AG09309 (cell line): Measurements from ENCODE around the gene SLCO3A1.

ENCODE experiments used
- DNase-seq: peaks from one replicate; pipeline ENCODE4 v3.0.0-alpha.2; 2010; ENCODE audit warnings: low read depth
- H3K4me3 ChIP-seq: 2 replicates; pipeline ENCODE4 v1.5.1; 2011; ENCODE audit warnings: mild to moderate bottlenecking, low read depth, low read length, moderate library complexity; ENCODE audit not compliant: control insufficient read depth
- TF ChIP-seq, protein P1 (sequence below): IDR thresholded peaks from 2 replicates; pipeline ENCODE4 v1.5.1; 2011; ENCODE audit warnings: mild to moderate bottlenecking, low read depth, low read length, inconsistent platforms; ENCODE audit not compliant: insufficient read depth, control insufficient read depth; ENCODE audit errors: missing control alignments

The SLCO3A1 gene

DNA sequence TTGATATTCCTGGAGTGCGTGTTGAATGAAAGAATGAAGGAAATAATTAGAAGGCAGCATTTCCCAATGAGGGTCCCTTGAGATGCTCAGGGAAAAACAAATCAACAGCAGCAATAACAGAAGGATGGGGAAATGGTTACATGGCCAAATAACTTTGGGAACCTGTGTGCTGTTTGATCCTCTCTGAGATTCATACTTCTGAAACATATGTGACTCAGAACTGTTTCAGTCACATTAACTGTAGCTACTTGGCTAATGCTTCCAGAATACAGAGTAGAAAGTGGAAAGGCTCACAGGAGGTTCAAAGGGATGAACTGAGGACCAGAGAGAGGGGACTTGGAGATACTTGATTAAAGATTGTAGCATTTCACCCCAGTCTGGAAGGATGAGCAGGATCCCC, 258.2 kb downstream of the SLCO3A1 start:
- DNase-seq, result no peak
- no peak overlapping the region for H3K4me3 ChIP-seq
- TF ChIP-seq, protein P1, sequence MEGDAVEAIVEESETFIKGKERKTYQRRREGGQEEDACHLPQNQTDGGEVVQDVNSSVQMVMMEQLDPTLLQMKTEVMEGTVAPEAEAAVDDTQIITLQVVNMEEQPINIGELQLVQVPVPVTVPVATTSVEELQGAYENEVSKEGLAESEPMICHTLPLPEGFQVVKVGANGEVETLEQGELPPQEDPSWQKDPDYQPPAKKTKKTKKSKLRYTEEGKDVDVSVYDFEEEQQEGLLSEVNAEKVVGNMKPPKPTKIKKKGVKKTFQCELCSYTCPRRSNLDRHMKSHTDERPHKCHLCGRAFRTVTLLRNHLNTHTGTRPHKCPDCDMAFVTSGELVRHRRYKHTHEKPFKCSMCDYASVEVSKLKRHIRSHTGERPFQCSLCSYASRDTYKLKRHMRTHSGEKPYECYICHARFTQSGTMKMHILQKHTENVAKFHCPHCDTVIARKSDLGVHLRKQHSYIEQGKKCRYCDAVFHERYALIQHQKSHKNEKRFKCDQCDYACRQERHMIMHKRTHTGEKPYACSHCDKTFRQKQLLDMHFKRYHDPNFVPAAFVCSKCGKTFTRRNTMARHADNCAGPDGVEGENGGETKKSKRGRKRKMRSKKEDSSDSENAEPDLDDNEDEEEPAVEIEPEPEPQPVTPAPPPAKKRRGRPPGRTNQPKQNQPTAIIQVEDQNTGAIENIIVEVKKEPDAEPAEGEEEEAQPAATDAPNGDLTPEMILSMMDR, result no peak

DNA sequence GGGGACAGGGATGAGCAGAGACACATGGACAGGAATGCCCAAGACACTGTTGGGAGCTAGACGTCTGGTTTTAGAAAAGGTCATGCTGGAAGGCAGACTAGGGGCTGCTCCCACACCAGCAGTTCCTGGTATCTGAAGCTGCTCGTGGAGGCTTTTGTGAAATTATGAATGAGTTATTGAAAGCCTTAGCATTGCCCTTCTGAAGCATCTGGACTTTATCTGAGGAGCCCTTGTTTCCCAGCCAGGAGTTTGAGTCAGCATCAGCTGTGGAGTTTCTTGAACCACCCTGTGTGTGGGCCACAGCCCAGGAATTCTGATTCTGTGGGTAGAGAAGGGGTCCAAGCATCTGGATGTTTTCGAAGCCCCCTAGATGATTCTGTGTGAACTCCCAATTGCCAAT, 258.7 kb downstream of the SLCO3A1 start:
- DNase-seq, result peak; percentile 20
- no peak overlapping the region for H3K4me3 ChIP-seq
- TF ChIP-seq, protein P1, result no peak

GRCh38 chr15:92112711-92113110, 259.2 kb downstream of the SLCO3A1 start:
- TF ChIP-seq, protein P1, result no peak
- no peak overlapping the region for H3K4me3 ChIP-seq
- DNase-seq, result no peak

GRCh38 chr15:92113832-92114231, 260.3 kb downstream of the SLCO3A1 start:
- H3K4me3 ChIP-seq, result no peak overlapping the region
- DNase-seq, result no peak
- TF ChIP-seq, protein P1, result no peak

- no peak for DNase-seq
These were observed 262.3 kb downstream of the SLCO3A1 start for GRCh38 chr15:92115834-92116233.

DNA sequence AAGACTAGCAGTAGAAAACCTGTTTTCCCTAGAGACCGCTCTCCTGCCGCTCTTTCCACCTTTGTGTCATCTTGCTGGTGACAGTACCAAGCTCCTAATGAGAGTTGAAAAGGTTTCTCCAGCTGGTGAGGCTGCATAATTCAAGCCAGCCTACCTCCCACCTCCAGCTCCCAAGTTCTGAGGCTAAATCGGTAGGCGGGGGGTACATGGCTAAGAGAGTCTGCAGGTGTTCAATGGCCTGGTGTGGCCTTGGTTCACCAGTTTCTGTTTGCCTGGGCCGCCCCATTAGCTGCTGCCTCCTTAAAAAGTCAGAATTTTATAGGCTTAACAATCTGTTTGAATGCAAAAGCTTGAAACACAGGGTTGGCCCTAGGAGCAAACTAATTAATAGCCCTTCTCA, 262.8 kb downstream of the SLCO3A1 start:
- TF ChIP-seq, protein P1, result no peak
- H3K4me3 ChIP-seq, result no peak overlapping the region
- DNase-seq, result no peak

More at GRCh38 chr15:92115834-92116233, 262.3 kb downstream of the SLCO3A1 start:
- H3K4me3 ChIP-seq, result no peak overlapping the region
- TF ChIP-seq, protein P1, result no peak

GRCh38 chr15:92117261-92117731, 263.8 kb downstream of the SLCO3A1 start:
- TF ChIP-seq, protein P1, result no peak
- DNase-seq, result peak; percentile 24
- H3K4me3 ChIP-seq, result no peak overlapping the region
